BLaER1 (cell line): ENCODE results near the gene DDOST.

Experiments used
- H3K27ac ChIP-seq: shearing (Covaris generic); formaldehyde crosslinking; 2 replicates; pipeline ENCODE4 v1.8.1; 2022
- H3K27me3 ChIP-seq: shearing (Covaris generic); formaldehyde crosslinking; 2 replicates; pipeline ENCODE4 v1.8.1; 2022
- H3K36me3 ChIP-seq: shearing (Covaris generic); formaldehyde crosslinking; 2 replicates; pipeline ENCODE4 v1.8.1; 2022
- H3K4me1 ChIP-seq: shearing (Covaris generic); formaldehyde crosslinking; 2 replicates; pipeline ENCODE4 v1.8.1; 2022
- H3K4me2 ChIP-seq: shearing (Covaris generic); formaldehyde crosslinking; 2 replicates; pipeline ENCODE4 v1.8.1; 2022
- H3K4me3 ChIP-seq: shearing (Covaris generic); formaldehyde crosslinking; 2 replicates; pipeline ENCODE4 v1.8.1; 2022
- H3K9ac ChIP-seq: shearing (Covaris generic); formaldehyde crosslinking; 2 replicates; pipeline ENCODE4 v1.8.1; 2022
- H3K9me3 ChIP-seq: shearing (Covaris generic); formaldehyde crosslinking; 2 replicates; pipeline ENCODE4 v1.8.1; 2022
- H4K20me1 ChIP-seq: shearing (Covaris generic); formaldehyde crosslinking; 2 replicates; pipeline ENCODE4 v1.8.1; 2022
- Cebpa-rat ChIP-seq: shearing (Covaris generic); IDR thresholded peaks from 2 replicates; pipeline ENCODE4 v1.8.1; 2022

The DDOST gene

GRCh38 chr1:20665726-20666125, 4.6 kb upstream of the DDOST start:
- H3K36me3 ChIP-seq = no peaks in the 10 kb centered on the region
- no peak for TF ChIP-seq Cebpa-rat
- 0 out of 2 replicates have a peak, but pooled peaks cover 2% of the 10 kb centered on the region for H4K20me1 ChIP-seq
- H3K4me3 ChIP-seq = no peak overlapping the region
- H3K27ac ChIP-seq = 0 out of 2 replicates have a peak overlapping the region, but pooled peaks have one; percentile 18
- H3K4me2 ChIP-seq = peak overlapping the region; percentile 37
- H3K4me1 ChIP-seq = peaks cover 19% of the 10 kb centered on the region
- no peaks in the 10 kb centered on the region for H3K9me3 ChIP-seq
- 0 out of 2 replicates have a peak overlapping the region, but pooled peaks have one; percentile 34 for H3K9ac ChIP-seq
- no peaks in the 10 kb centered on the region for H3K27me3 ChIP-seq

- 0 out of 2 replicates have a peak overlapping the region, but pooled peaks have one; percentile 13 for H3K27ac ChIP-seq
Measured at GRCh38 chr1:20663969-20664715, 3.0 kb upstream of the DDOST start.

DNA sequence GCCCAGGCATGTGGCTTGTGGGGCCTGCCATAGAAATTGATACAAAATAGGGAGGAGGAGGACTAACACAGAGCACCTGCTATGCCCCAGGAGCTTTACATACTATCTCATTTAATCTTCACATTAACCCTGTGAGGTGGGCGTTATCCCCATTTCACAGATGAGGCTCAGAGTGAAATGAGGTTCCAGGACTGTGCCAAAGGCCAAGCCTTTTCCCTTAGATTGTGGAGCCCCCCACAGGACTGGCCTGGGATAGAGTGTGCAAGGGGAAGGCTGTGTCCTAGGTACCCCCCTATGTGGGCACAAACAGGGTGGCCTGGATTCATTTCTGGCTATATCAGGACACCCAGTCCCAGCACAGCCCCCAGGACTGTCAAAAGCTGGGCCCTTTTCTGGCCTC, 2.2 kb upstream of the DDOST start:
- Histone ChIP-seq H4K20me1 (peaks cover 25% of the 10 kb centered on the region), H3K27ac (no peak overlapping the region), H3K9me3 (no peaks in the 10 kb centered on the region), H3K9ac (no peak overlapping the region), H3K4me3 (no peak overlapping the region), H3K27me3 (no peaks in the 10 kb centered on the region), H3K4me2 (no peak overlapping the region), H3K4me1 (peaks cover 40% of the 10 kb centered on the region), H3K36me3 (peaks cover 17% of the 10 kb centered on the region)
- no peak for TF ChIP-seq Cebpa-rat

More at GRCh38 chr1:20663969-20664715, 3.0 kb upstream of the DDOST start:
- Histone ChIP-seq H3K4me1 (peaks cover 33% of the 10 kb centered on the region), H3K4me3 (no peak overlapping the region), H3K36me3 (peaks cover 9% of the 10 kb centered on the region), H4K20me1 (peaks cover 17% of the 10 kb centered on the region), H3K27me3 (no peaks in the 10 kb centered on the region), H3K4me2 (no peak overlapping the region), H3K9me3 (no peaks in the 10 kb centered on the region), H3K9ac (no peak overlapping the region)
- no peak for TF ChIP-seq Cebpa-rat

- H3K9ac ChIP-seq = peak overlapping the region; percentile 92
- peaks cover 30% of the 10 kb centered on the region for H3K36me3 ChIP-seq
- peak overlapping the region; percentile 95 for H3K4me2 ChIP-seq
- no peak for TF ChIP-seq Cebpa-rat
- peak overlapping the region; percentile 83 for H3K27ac ChIP-seq
- no peaks in the 10 kb centered on the region for H3K27me3 ChIP-seq
- no peaks in the 10 kb centered on the region for H3K9me3 ChIP-seq
- H3K4me3 ChIP-seq = peak overlapping the region; percentile 97
- peaks cover 40% of the 10 kb centered on the region for H3K4me1 ChIP-seq
- peaks cover 38% of the 10 kb centered on the region for H4K20me1 ChIP-seq
Measured at GRCh38 chr1:20662110-20662475, 924 bp upstream of the DDOST start.

DNA sequence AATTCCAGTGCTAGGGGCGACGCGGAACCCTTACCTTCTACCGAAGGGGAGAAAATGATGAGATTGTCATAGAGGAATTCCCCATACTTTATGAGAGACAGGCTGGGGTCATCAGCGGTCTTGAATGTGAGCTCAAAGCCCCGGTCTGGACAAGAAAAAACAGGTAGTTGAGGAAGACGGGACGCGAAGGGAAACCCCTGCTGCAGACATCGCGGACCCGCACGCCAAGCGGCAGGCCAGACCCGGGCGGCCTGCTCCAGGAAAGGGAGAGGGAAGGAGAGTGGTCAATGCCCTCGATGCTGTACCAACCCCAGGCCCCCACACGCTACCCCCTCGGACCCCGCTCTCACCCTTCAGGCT, 342 bp downstream of the DDOST start:
- H4K20me1 ChIP-seq = peaks cover 51% of the 10 kb centered on the region
- peak overlapping the region; percentile 97 for H3K4me3 ChIP-seq
- peaks cover 35% of the 10 kb centered on the region for H3K4me1 ChIP-seq
- peak overlapping the region; percentile 92 for H3K4me2 ChIP-seq
- peaks cover 42% of the 10 kb centered on the region for H3K36me3 ChIP-seq
- H3K27ac ChIP-seq = peak overlapping the region; percentile 88
- H3K9ac ChIP-seq = peak overlapping the region; percentile 92
- no peaks in the 10 kb centered on the region for H3K9me3 ChIP-seq
- TF ChIP-seq Cebpa-rat = no peak
- H3K27me3 ChIP-seq = no peaks in the 10 kb centered on the region

GRCh38 chr1:20660363-20660762, 806 bp downstream of the DDOST start:
- Histone ChIP-seq H3K36me3 (peaks cover 47% of the 10 kb centered on the region), H3K27ac (peak overlapping the region; percentile 88), H3K9me3 (no peaks in the 10 kb centered on the region), H4K20me1 (peaks cover 55% of the 10 kb centered on the region), H3K9ac (peak overlapping the region; percentile 92), H3K4me3 (peak overlapping the region; percentile 97), H3K4me1 (peaks cover 30% of the 10 kb centered on the region), H3K4me2 (peak overlapping the region; percentile 92), H3K27me3 (no peaks in the 10 kb centered on the region)
- no peak for TF ChIP-seq Cebpa-rat

DNA sequence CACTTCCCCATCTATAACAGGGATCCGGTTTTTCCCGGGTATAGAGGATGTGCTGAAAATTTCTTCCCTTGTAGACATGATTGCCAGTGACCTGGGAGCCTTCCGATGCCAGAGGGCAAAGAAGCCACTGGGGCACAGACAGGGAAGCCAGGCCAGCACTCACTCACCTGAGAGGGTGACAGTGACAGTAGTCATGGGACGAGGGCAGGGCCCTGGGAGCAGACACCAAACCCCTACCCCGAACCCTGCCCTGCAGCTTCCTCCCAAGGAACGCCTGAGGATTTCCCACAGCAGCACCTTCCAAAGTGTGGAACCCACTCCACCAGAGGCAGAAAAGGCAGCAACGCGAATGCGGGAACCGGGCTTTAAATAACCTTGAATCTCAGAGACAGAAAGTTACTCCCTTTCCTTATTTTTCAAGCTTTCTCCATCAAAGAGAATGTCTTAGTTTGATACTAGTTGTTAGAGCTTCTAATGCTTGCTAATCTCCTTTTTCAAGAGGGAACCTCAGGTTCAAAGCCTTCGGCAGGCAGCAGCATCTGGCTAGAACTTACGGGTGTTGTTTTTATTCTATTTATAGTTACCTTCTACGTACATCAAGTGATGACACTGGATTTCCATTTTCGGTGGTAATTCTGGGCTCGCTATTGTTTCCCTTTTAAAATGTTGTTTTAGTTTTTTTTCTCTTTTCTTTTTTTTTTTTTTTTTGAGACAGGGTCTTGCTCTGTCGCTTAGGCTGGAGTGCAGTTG, 2.8 kb downstream of the DDOST start:
- H4K20me1 ChIP-seq = peaks cover 72% of the 10 kb centered on the region
- H3K36me3 ChIP-seq = peaks cover 67% of the 10 kb centered on the region
- no peaks in the 10 kb centered on the region for H3K9me3 ChIP-seq
- peaks cover 29% of the 10 kb centered on the region for H3K4me1 ChIP-seq
- H3K4me2 ChIP-seq = no peak overlapping the region
- TF ChIP-seq Cebpa-rat = no peak
- H3K9ac ChIP-seq = no peak overlapping the region
- no peak overlapping the region for H3K4me3 ChIP-seq
- no peaks in the 10 kb centered on the region for H3K27me3 ChIP-seq
- H3K27ac ChIP-seq = no peak overlapping the region

DNA sequence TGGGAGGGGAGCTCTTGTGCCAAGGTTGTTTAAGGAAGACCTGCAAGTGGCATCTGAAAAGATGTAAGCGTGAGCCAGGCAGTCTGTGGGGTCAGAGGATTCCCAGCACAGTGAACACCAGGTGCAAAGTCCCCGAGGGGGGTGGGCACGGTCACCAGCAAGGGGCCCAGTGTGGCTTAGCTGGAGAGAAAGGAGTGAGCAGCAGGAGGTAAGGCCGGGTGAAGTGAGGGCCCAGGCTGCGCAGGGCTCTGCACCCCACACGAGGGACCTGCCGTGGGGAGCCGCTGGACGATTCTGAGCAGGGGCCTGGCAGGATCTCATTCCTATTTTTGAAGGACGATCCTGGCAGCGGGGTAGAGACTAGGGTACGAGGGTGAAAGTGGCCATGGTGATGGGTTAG, 4.1 kb downstream of the DDOST start:
- peaks cover 24% of the 10 kb centered on the region for H3K4me1 ChIP-seq
- no peak overlapping the region for H3K27ac ChIP-seq
- H3K36me3 ChIP-seq = peaks cover 80% of the 10 kb centered on the region
- peaks cover 85% of the 10 kb centered on the region for H4K20me1 ChIP-seq
- no peak for TF ChIP-seq Cebpa-rat
- no peak overlapping the region for H3K4me2 ChIP-seq
- H3K9ac ChIP-seq = 0 out of 2 replicates have a peak overlapping the region, but pooled peaks have one; percentile 29
- no peaks in the 10 kb centered on the region for H3K9me3 ChIP-seq
- no peaks in the 10 kb centered on the region for H3K27me3 ChIP-seq
- H3K4me3 ChIP-seq = no peak overlapping the region

- Histone ChIP-seq H3K36me3 (peaks cover 100% of the 10 kb centered on the region), H3K4me3 (no peak overlapping the region), H3K4me2 (no peak overlapping the region), H3K9me3 (no peaks in the 10 kb centered on the region), H3K9ac (no peak overlapping the region), H4K20me1 (peaks cover 69% of the 10 kb centered on the region), H3K27me3 (no peaks in the 10 kb centered on the region), H3K4me1 (peaks cover 8% of the 10 kb centered on the region), H3K27ac (no peak overlapping the region)
- TF ChIP-seq Cebpa-rat = no peak
Measured at GRCh38 chr1:20654104-20654690, 7.0 kb downstream of the DDOST start.

GRCh38 chr1:20652300-20652699, 8.9 kb downstream of the DDOST start:
- Histone ChIP-seq H3K36me3 (peaks cover 96% of the 10 kb centered on the region), H3K4me1 (no peaks in the 10 kb centered on the region), H3K4me3 (no peak overlapping the region)

More at GRCh38 chr1:20652300-20652699, 8.9 kb downstream of the DDOST start:
- no peak overlapping the region for H3K9ac ChIP-seq
- H3K27me3 ChIP-seq = no peaks in the 10 kb centered on the region
- no peaks in the 10 kb centered on the region for H3K9me3 ChIP-seq
- no peak overlapping the region for H3K27ac ChIP-seq
- H3K4me2 ChIP-seq = no peak overlapping the region
- H4K20me1 ChIP-seq = peaks cover 50% of the 10 kb centered on the region
- TF ChIP-seq Cebpa-rat = no peak
